GM23248 (cell line): ENCODE measurements around the gene TPRG1L. TPM values are rescaled to one million over a fixed set of nuclear protein-coding genes. Genes with fewer than 3 reads are reported as not detected.

Experiments used
- DNase-seq: peaks from one replicate; pipeline ENCODE4 v3.0.0-alpha.2; 2015
- H2AFZ ChIP-seq: fragments of 200-600 bp; sonication (generic); 2 replicates; pipeline ENCODE4 v1.6.1; 2016; ENCODE audit warnings: antibody characterized with exemption
- H3F3A ChIP-seq: fragments of 200-600 bp; sonication (generic); 2 replicates; pipeline ENCODE4 v1.6.1; 2016; ENCODE audit warnings: mild to moderate bottlenecking, antibody characterized with exemption, mixed run types; ENCODE audit not compliant: insufficient read depth
- H3K27ac ChIP-seq: fragments of 200-600 bp; sonication (generic); 2 replicates; pipeline ENCODE4 v1.5.1; 2016; ENCODE audit warnings: mild to moderate bottlenecking
- H3K27me3 ChIP-seq: fragments of 200-600 bp; sonication (generic); replicated peaks from 2 replicates; pipeline ENCODE4 v1.6.1; 2016; ENCODE audit warnings: mild to moderate bottlenecking; ENCODE audit not compliant: insufficient read depth
- H3K36me3 ChIP-seq: fragments of 200-600 bp; sonication (generic); 2 replicates; pipeline ENCODE4 v1.6.1; 2016; ENCODE audit warnings: low read depth, mild to moderate bottlenecking
- H3K4me1 ChIP-seq: fragments of 200-600 bp; sonication (generic); 2 replicates; pipeline ENCODE4 v1.6.1; 2016; ENCODE audit warnings: mild to moderate bottlenecking; ENCODE audit not compliant: insufficient read depth
- H3K4me2 ChIP-seq: fragments of 200-600 bp; sonication (generic); one replicate; pipeline ENCODE4 v1.6.1; 2016; ENCODE audit warnings: mild to moderate bottlenecking; ENCODE audit not compliant: unreplicated experiment
- H3K4me3 ChIP-seq: fragments of 200-600 bp; sonication (generic); 2 replicates; pipeline ENCODE4 v1.5.1; 2016; ENCODE audit warnings: mild to moderate bottlenecking
- H3K79me2 ChIP-seq: fragments of 200-600 bp; sonication (generic); 2 replicates; pipeline ENCODE4 v1.6.1; 2016; ENCODE audit warnings: mild to moderate bottlenecking; ENCODE audit not compliant: insufficient read depth
- H3K9ac ChIP-seq: fragments of 200-600 bp; sonication (generic); 2 replicates; pipeline ENCODE4 v1.6.1; 2016; ENCODE audit warnings: mild to moderate bottlenecking
- H3K9me2 ChIP-seq: fragments of 200-600 bp; sonication (generic); 2 replicates; pipeline ENCODE4 v1.6.1; 2016; ENCODE audit warnings: mixed run types, mild to moderate bottlenecking, moderate library complexity; ENCODE audit not compliant: insufficient read depth
- H3K9me3 ChIP-seq: fragments of 200-600 bp; sonication (generic); one replicate; pipeline ENCODE4 v1.6.1; 2017; ENCODE audit warnings: low read depth
- H4K20me1 ChIP-seq: fragments of 200-600 bp; sonication (generic); 2 replicates; pipeline ENCODE4 v1.6.0; 2016; ENCODE audit not compliant: insufficient read depth
- EZH2 ChIP-seq: fragments of 200-600 bp; sonication (generic); IDR thresholded peaks from 2 replicates; pipeline ENCODE4 v1.6.1; 2018; ENCODE audit warnings: antibody characterized with exemption, mild to moderate bottlenecking; ENCODE audit not compliant: insufficient read depth, poor library complexity, severe bottlenecking
- EZH2phosphoT487 ChIP-seq: fragments of 200-600 bp; sonication (generic); IDR thresholded peaks from 2 replicates; pipeline ENCODE4 v1.6.1; 2018; ENCODE audit warnings: antibody characterized with exemption, moderate library complexity, mild to moderate bottlenecking, low read depth; ENCODE audit not compliant: insufficient read depth
- WGBS, 2 experiments: methylation state at CpG; one replicate each; pipeline ENCODE4 v1.1.6; 2015 to 2017; ENCODE audit warnings: low lambda C conversion rate in 2 of 2, low coverage in 1 of 2; ENCODE audit errors: missing lambda C conversion rate in 2 of 2; 5-methylcytosine and 5-hydroxymethylcytosine counted together
- in situ Hi-C: fragments of 300-500 bp; cut with MboI; formaldehyde crosslinking; loops from 2 replicates; pipeline ENCODE4 v1.15.0; 2020
- polyA plus RNA-seq: library from polyadenylated mRNA; unstranded; fragments of >200 nt; fragmentation: Nextera tagmentation; extraction: Ambion mirVana; gene quantifications from 2 replicates; pipeline ENCODE4 v1.2.1, GENCODE V29; 2016
- total RNA-seq: library from RNA; depleted of rRNA; stranded (reverse); fragments of >200 nt; shearing (Covaris generic); gene quantifications from 2 replicates; pipeline ENCODE4 v1.2.3, GENCODE V29; 2014

Gene TPRG1L
- total and polyA plus RNA-seq, 2 experiments from 2014 or later: 30.7 to 30.9 TPM

DNA sequence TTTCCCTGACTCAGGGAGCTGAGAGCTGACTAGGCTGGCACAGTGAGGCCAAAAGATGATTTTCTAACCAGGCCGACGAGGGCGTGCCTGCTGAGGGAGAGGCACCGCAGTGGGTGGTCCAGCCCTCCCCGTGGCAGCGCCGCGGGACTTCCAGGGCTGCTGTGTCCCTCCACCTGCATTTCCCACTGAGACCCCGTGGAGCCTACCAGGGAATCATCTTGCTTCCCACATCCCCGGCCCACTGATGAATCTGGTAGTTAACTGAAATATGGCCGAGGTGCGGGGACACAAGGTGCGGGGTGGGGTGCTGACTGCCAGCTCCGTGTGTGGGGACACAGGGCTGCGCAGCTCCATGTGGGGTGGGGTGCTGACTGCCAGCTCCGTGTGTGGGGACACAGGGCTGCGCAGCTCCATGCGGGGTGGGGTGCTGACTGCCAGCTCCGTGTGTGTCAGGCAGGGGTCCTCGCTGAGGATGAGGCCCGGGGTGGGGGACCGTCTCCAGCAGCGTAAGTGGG is 14.6 kb downstream of the TPRG1L start:
- Histone ChIP-seq H2AFZ (no peak overlapping the region), H3K4me1 (no peaks in the 10 kb centered on the region), H4K20me1 (no peaks in the 10 kb centered on the region), H3K27me3 (no peaks in the 10 kb centered on the region), H3K79me2 (no peaks in the 10 kb centered on the region), H3K9ac (no peak overlapping the region), H3K9me3 (no peaks in the 10 kb centered on the region), H3F3A (no peaks in the 10 kb centered on the region), H3K4me2 (no peak overlapping the region), H3K36me3 (peaks cover 4% of the 10 kb centered on the region; the same call in 1 of the 2 replicates), H3K27ac (no peak overlapping the region), H3K4me3 (no peak overlapping the region), H3K9me2 (no peaks in the 10 kb centered on the region)
- DNase-seq: no peak
- in situ Hi-C loops: no loop called here
- no peak for TF ChIP-seq EZH2phosphoT487
- TF ChIP-seq EZH2: no peak
- WGBS, 2 experiments: 92 to 93% methylated on average over 18 to 23 of the region's 23 CpGs

DNA sequence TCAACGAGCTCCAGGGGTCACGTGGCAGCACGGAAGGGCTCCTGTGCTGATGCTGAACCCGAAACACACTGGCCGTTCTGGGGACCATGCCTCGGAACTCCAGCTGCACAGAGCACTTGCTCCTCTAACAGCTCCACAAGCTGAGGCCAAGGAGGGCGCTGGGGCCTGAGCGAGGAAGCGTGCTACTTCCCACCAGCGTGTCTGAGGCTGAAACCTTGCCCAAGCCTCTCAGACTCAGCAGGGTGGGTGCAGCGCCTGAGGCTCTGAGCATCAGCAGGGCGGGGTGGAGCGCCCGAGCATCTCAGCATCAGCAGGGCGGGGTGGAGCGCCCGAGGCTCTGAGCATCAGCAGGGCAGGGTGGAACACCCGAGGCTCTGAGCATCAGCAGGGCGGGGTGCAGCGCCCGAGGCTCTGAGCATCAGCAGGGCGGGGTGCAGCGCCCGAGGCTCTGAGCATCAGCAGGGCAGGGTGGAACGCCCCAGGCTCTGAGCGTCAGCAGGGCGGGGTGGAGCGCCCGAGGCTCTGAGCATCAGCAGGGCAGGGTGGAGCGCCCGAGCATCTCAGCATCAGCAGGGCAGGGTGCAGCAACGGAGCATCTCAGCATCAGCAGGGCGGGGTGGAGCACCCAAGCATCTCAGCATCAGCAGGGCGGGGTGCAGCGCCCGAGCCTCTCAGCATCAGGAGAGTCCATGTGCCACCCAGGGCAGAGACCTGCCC is 15.5 kb downstream of the TPRG1L start:
- H3K9ac ChIP-seq: no peak overlapping the region
- H3K27ac ChIP-seq: no peak overlapping the region
- in situ Hi-C loops: no loop called here
- H2AFZ ChIP-seq: no peak overlapping the region
- H3K27me3 ChIP-seq: no peaks in the 10 kb centered on the region
- no peaks in the 10 kb centered on the region for H3K9me2 ChIP-seq
- H3K36me3 ChIP-seq: peaks cover 4% of the 10 kb centered on the region; the same call in 1 of the 2 replicates
- H3K9me3 ChIP-seq: no peaks in the 10 kb centered on the region
- H3K4me2 ChIP-seq: no peak overlapping the region
- DNase-seq: no peak
- WGBS, 2 experiments: 90 to 95% methylated on average over 16 to 33 of the region's 36 CpGs
- H3F3A ChIP-seq: no peaks in the 10 kb centered on the region
- no peaks in the 10 kb centered on the region for H3K79me2 ChIP-seq
- no peaks in the 10 kb centered on the region for H3K4me1 ChIP-seq
- no peaks in the 10 kb centered on the region for H4K20me1 ChIP-seq
- H3K4me3 ChIP-seq: no peak overlapping the region
- TF ChIP-seq EZH2phosphoT487: no peak
- TF ChIP-seq EZH2: no peak

DNA sequence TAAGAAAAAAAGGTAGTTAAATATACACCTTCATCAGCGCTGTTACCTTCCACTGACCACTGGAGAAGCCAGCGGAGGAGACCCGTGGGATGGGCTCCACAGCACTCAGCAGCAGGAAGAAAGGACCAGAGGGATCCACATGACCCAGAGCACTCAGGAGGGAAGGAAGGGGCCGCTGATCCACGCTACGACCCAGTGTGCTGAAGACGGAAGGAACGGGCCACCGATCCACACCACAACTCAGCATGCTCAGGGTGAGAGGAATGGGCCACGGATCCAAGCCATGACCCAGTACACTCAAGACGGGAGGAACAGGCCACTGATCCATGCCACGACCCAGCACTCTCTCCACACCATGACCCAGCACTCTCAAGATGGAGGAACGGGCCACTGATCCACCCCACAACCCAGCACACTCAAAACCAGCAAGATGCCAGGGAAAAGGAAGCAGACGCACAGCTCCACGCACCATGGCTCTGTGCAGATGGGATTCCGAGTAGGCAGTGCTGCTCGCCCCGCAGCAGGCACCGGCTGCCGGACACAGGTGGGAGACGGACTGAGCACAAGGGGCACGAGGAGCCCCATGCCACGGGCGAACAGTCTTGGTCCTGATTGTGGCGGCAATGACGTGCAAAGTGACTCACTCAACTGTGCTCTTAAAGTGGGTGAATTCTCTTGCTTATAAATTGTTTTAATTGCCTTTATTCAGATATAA is 16.4 kb downstream of the TPRG1L start:
- no peak overlapping the region for H3K27ac ChIP-seq
- no peaks in the 10 kb centered on the region for H3F3A ChIP-seq
- peaks cover 4% of the 10 kb centered on the region; the same call in 1 of the 2 replicates for H3K36me3 ChIP-seq
- no peaks in the 10 kb centered on the region for H3K9me3 ChIP-seq
- H4K20me1 ChIP-seq: no peaks in the 10 kb centered on the region
- no peak overlapping the region for H3K9ac ChIP-seq
- no peak for DNase-seq
- no peaks in the 10 kb centered on the region for H3K27me3 ChIP-seq
- H3K4me2 ChIP-seq: no peak overlapping the region
- H3K9me2 ChIP-seq: no peaks in the 10 kb centered on the region
- H3K4me3 ChIP-seq: no peak overlapping the region
- no peaks in the 10 kb centered on the region for H3K4me1 ChIP-seq
- H2AFZ ChIP-seq: no peak overlapping the region
- H3K79me2 ChIP-seq: no peaks in the 10 kb centered on the region
- 92 to 94% methylated on average over 25 to 26 of the region's 26 CpGs for WGBS, 2 experiments
- TF ChIP-seq EZH2phosphoT487: no peak
- TF ChIP-seq EZH2: no peak
- in situ Hi-C loops: no loop called here

DNA sequence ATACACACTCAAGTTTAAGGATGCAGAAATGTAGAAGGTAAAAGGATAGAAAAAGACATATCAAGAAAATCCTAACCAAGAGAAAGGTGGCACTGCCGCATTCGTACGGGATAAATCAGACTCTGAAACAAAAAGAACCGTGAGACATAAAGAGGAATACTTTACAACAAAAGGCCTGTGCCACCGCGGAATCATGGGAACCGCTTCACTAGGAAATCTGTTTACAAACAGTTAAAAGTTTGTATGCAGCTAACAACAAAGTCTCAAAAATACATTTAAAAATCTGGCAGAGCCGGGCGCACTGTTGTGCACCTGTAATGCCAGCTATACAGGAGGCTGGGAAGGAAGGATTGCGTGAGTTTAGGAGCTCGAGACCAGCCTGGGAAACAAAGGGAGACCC is 17.0 kb downstream of the TPRG1L start:
- no peak overlapping the region for H3K27ac ChIP-seq
- H3F3A ChIP-seq: no peaks in the 10 kb centered on the region
- no peak overlapping the region for H3K9ac ChIP-seq
- no peak for DNase-seq
- no peak overlapping the region for H2AFZ ChIP-seq
- no peaks in the 10 kb centered on the region for H3K9me3 ChIP-seq
- peaks cover 5% of the 10 kb centered on the region; the same call in 1 of the 2 replicates for H3K36me3 ChIP-seq
- in situ Hi-C loops: no loop called here
- H3K4me1 ChIP-seq: no peaks in the 10 kb centered on the region
- H3K9me2 ChIP-seq: no peaks in the 10 kb centered on the region
- no peaks in the 10 kb centered on the region for H3K79me2 ChIP-seq
- WGBS, 2 experiments: 88 to 92% methylated on average over 11 of the region's 11 CpGs
- no peaks in the 10 kb centered on the region for H4K20me1 ChIP-seq
- no peak for TF ChIP-seq EZH2
- no peak for TF ChIP-seq EZH2phosphoT487
- no peak overlapping the region for H3K4me3 ChIP-seq
- no peak overlapping the region for H3K4me2 ChIP-seq
- no peaks in the 10 kb centered on the region for H3K27me3 ChIP-seq
